H1 (cell line): ENCODE results near the gene MED13. TPM values are rescaled to one million over a fixed set of nuclear protein-coding genes. Genes with fewer than 3 reads are reported as not detected.
A peak's percentile ranks its signal among the peaks of the same experiment; 100 is the strongest.

Source experiments
- CTCF ChIA-PET: fragments of 300-600 bp; sonication (Branson Sonifier 250); formaldehyde crosslinking; loops from one replicate; lab custom pipeline; 2021; ENCODE audit not compliant: partially characterized antibody; lab: Charles Lee
- POLR2A ChIA-PET: fragments of 300-600 bp; sonication (Branson Sonifier 250); formaldehyde crosslinking; loops from one replicate; lab custom pipeline; 2021; ENCODE audit warnings: inconsistent platforms; ENCODE audit not compliant: partially characterized antibody; lab: Charles Lee
- DNase-seq, 2 experiments: peaks; one replicate each; pipeline versions ENCODE4 v3.0.0 to v3.0.0-alpha.2; 2010 to 2022; ENCODE audit warnings: low spot score in 2 of 2, low read depth in 1 of 2, mixed read lengths in 1 of 2
- FAIRE-seq: peaks from 2 replicates; lab custom pipeline; 2011; peaks lifted over from hg19 to GRCh38; lab: Jason Lieb, UNC
- H2AFZ ChIP-seq: 2 replicates; pipeline ENCODE4 v1.8.1; 2012; ENCODE audit warnings: low read length, inconsistent platforms
- H2AK5ac ChIP-seq: 2 replicates; pipeline ENCODE4 v1.6.1; 2013; ENCODE audit warnings: low read depth, low read length
- H2BK120ac ChIP-seq: replicated peaks from 2 replicates; pipeline ENCODE3; 2013; ENCODE audit warnings: low read depth, low read length, inconsistent platforms
- H2BK12ac ChIP-seq: 2 replicates; pipeline ENCODE4 v1.6.1; 2013; ENCODE audit warnings: low read depth, low read length
- H2BK15ac ChIP-seq: 2 replicates; pipeline ENCODE4 v1.6.1; 2013; ENCODE audit warnings: low read length
- H2BK20ac ChIP-seq: 2 replicates; pipeline ENCODE4 v1.6.1; 2013; ENCODE audit warnings: low read length
- H2BK5ac ChIP-seq: 2 replicates; pipeline ENCODE4 v1.6.1; 2013; ENCODE audit warnings: low read depth, low read length
- H3K14ac ChIP-seq: 2 replicates; pipeline ENCODE4 v1.6.1; 2013; ENCODE audit warnings: inconsistent platforms; ENCODE audit not compliant: insufficient read length
- H3K18ac ChIP-seq: 2 replicates; pipeline ENCODE4 v1.6.1; 2013; ENCODE audit warnings: low read length; ENCODE audit errors: extremely low read depth
- H3K23ac ChIP-seq: 2 replicates; pipeline ENCODE4 v1.6.1; 2013; ENCODE audit warnings: inconsistent platforms; ENCODE audit not compliant: insufficient read length
- H3K23me2 ChIP-seq: 2 replicates; pipeline ENCODE4 v1.6.1; 2013; ENCODE audit warnings: low read depth, low read length
- H3K27ac ChIP-seq: 2 replicates; pipeline ENCODE4 v1.6.1; 2011; ENCODE audit warnings: low read depth, low read length, inconsistent platforms
- H3K27me3 ChIP-seq, 4 experiments: replicated peaks in 1 of 4; 1 replicate in 1 of 4; 2 replicates in 3 of 4; pipeline versions ENCODE4 v1.6.1 to v1.8.1; 2011 to 2013; ENCODE audit warnings: low read length in 3 of 4, mild to moderate bottlenecking in 3 of 4, inconsistent platforms in 2 of 4, mixed read lengths in 2 of 4, moderate library complexity in 1 of 4; ENCODE audit not compliant: control insufficient read depth in 3 of 4, insufficient read depth in 3 of 4; ENCODE audit errors: extremely low read depth in 1 of 4
- H3K36me3 ChIP-seq, 4 experiments: 2 replicates each; pipeline versions ENCODE4 v1.6.1 to v1.8.1; 2011 to 2013; ENCODE audit warnings: mild to moderate bottlenecking in 4 of 4, low read length in 3 of 4, moderate library complexity in 2 of 4, control low read depth in 1 of 4, inconsistent platforms in 1 of 4; ENCODE audit not compliant: insufficient read depth in 4 of 4, control insufficient read depth in 2 of 4
- H3K4ac ChIP-seq: replicated peaks from 2 replicates; pipeline ENCODE3; 2013; ENCODE audit warnings: low read length, low read depth, mixed read lengths, inconsistent platforms; ENCODE audit not compliant: insufficient read length
- H3K4me1 ChIP-seq, 4 experiments: replicated peaks in 1 of 4; 1 replicate in 1 of 4; 2 replicates in 3 of 4; pipeline versions ENCODE4 v1.6.1 to v1.8.1; 2011 to 2013; ENCODE audit warnings: low read length in 3 of 4, inconsistent platforms in 2 of 4, mixed read lengths in 1 of 4; ENCODE audit not compliant: insufficient read depth in 4 of 4, control insufficient read depth in 3 of 4
- H3K4me2 ChIP-seq, 2 experiments: 2 replicates each; pipeline versions ENCODE4 v1.6.1 to v1.8.1; 2011 to 2013; ENCODE audit warnings: low read depth in 2 of 2, low read length in 2 of 2, control low read depth in 1 of 2, inconsistent platforms in 1 of 2, mild to moderate bottlenecking in 1 of 2; ENCODE audit not compliant: insufficient read depth in 1 of 2
- H3K4me3 ChIP-seq, 4 experiments: fragments of 200-600, 300-600 bp in 1 of 4; sonication (generic), shearing (Covaris generic), sonication (Bioruptor Twin) in 1 of 4; 2 replicates each; pipeline versions ENCODE4 v1.5.1 to v1.8.1; 2011 to 2016; ENCODE audit warnings: low read length in 4 of 4, low read depth in 3 of 4, control low read depth in 2 of 4, inconsistent platforms in 2 of 4, mild to moderate bottlenecking in 2 of 4, mixed read lengths in 1 of 4, moderate library complexity in 1 of 4; ENCODE audit not compliant: insufficient read depth in 2 of 4; ENCODE audit errors: extremely low read depth in 1 of 4
- H3K56ac ChIP-seq: replicated peaks from 2 replicates; pipeline ENCODE3; 2013; ENCODE audit warnings: low read depth, mild to moderate bottlenecking, mixed read lengths, low read length, inconsistent platforms; ENCODE audit not compliant: insufficient read length
- H3K79me1 ChIP-seq: 2 replicates; pipeline ENCODE4 v1.6.1; 2013; ENCODE audit warnings: low read depth, low read length, control low read depth
- H3K79me2 ChIP-seq, 2 experiments: 2 replicates each; pipeline versions ENCODE4 v1.6.1 to v1.8.1; 2012 to 2013; ENCODE audit warnings: low read length in 2 of 2, mild to moderate bottlenecking in 2 of 2, inconsistent platforms in 1 of 2; ENCODE audit not compliant: insufficient read depth in 2 of 2, control insufficient read depth in 1 of 2
- H3K9ac ChIP-seq, 4 experiments: replicated peaks in 1 of 4; 1 replicate in 1 of 4; 2 replicates in 3 of 4; pipeline versions ENCODE4 v1.6.1 to v1.8.1; 2011 to 2013; ENCODE audit warnings: low read depth in 3 of 4, low read length in 3 of 4, control low read depth in 2 of 4, mild to moderate bottlenecking in 2 of 4, moderate library complexity in 2 of 4, inconsistent platforms in 1 of 4; ENCODE audit errors: extremely low read depth in 1 of 4
- H3K9me3 ChIP-seq, 2 experiments: 2 replicates each; pipeline versions ENCODE4 v1.6.1 to v1.8.1; 2012 to 2013; ENCODE audit warnings: mild to moderate bottlenecking in 2 of 2, moderate library complexity in 2 of 2, control low read depth in 1 of 2, inconsistent platforms in 1 of 2, low read depth in 1 of 2, low read length in 1 of 2, mixed read lengths in 1 of 2; ENCODE audit not compliant: insufficient read depth in 2 of 2
- H4K20me1 ChIP-seq, 2 experiments: replicated peaks in 1 of 2; 2 replicates each; pipeline versions ENCODE3 to v1.8.1; 2011 to 2013; ENCODE audit warnings: inconsistent platforms in 2 of 2, low read length in 2 of 2, mild to moderate bottlenecking in 1 of 2; ENCODE audit not compliant: insufficient read depth in 2 of 2, control insufficient read depth in 1 of 2
- H4K5ac ChIP-seq: 2 replicates; pipeline ENCODE4 v1.6.1; 2013; ENCODE audit warnings: low read length, low read depth, mixed read lengths, inconsistent platforms; ENCODE audit not compliant: insufficient read length
- H4K8ac ChIP-seq: 2 replicates; pipeline ENCODE4 v1.8.0; 2013; ENCODE audit warnings: mild to moderate bottlenecking, moderate library complexity, low read length, inconsistent platforms; ENCODE audit not compliant: insufficient read depth; ENCODE audit errors: extremely low read depth
- H4K91ac ChIP-seq: replicated peaks from 2 replicates; pipeline ENCODE3; 2013; ENCODE audit warnings: low read length, mixed read lengths, inconsistent platforms; ENCODE audit not compliant: insufficient read length
- ASH2L ChIP-seq: fragments of 200-600, 300-600 bp; sonication (generic); IDR thresholded peaks from one replicate; pipeline ENCODE4 v1.7.1; 2017; ENCODE audit warnings: low read length
- BACH1 ChIP-seq: IDR thresholded peaks from 2 replicates; pipeline ENCODE4 v1.6.1; 2012; ENCODE audit warnings: low read length, improper control_type of control experiment
- HDAC2 ChIP-seq, 2 experiments: fragments of 300-600 bp in 1 of 2; sonication (generic) in 1 of 2; IDR thresholded peaks; 2 replicates each; pipeline ENCODE4 v1.6.1; 2011 to 2012; ENCODE audit warnings: low read depth in 2 of 2, low read length in 2 of 2, mild to moderate bottlenecking in 2 of 2, moderate library complexity in 2 of 2, borderline replicate concordance in 1 of 2, inconsistent platforms in 1 of 2
- NANOG ChIP-seq: IDR thresholded peaks from 2 replicates; pipeline ENCODE4 v1.6.1; 2011; ENCODE audit warnings: low read length, low read depth, mild to moderate bottlenecking, inconsistent platforms; ENCODE audit not compliant: insufficient read depth, poor library complexity, severe bottlenecking
- TCF12 ChIP-seq: IDR thresholded peaks from 2 replicates; pipeline ENCODE4 v1.6.1; 2011; ENCODE audit warnings: low read depth, mild to moderate bottlenecking, low read length
- ZNF274 ChIP-seq: IDR thresholded peaks from 2 replicates; pipeline ENCODE4 v1.7.0; 2012; ENCODE audit warnings: low read length, borderline replicate concordance; ENCODE audit errors: extremely low read depth
- polyA plus RNA-seq, 7 experiments: library from polyadenylated mRNA; depleted of rRNA in 3 of 7; stranded (reverse) in 5 of 7; unstranded in 2 of 7; fragments of >200 nt in 5 of 7; fragments of 200-250 nt in 2 of 7; gene quantifications; 1 replicate in 5 of 7; 2 replicates in 1 of 7; 4 replicates in 1 of 7; pipeline versions ENCODE4 v1.2.1 to v1.2.3, GENCODE V29; 2011 to 2013; ENCODE audit warnings: missing spikeins in 2 of 7, mixed read lengths in 2 of 7
- total RNA-seq: library from RNA; stranded (reverse); fragmentation: NEBNext Ultra II Directional; extraction: Animal tissue kit (Norgen Biotek cat#: 25700); gene quantifications from 2 replicates; pipeline ENCODE4 v1.2.1, GENCODE V29; 2021

Gene MED13
- total and polyA plus RNA-seq, 2 of the 8 experiments (the other 6 are each of a cell fraction or from before 2014, with no cell fraction given): 11.3 to 44.8 TPM

DNA sequence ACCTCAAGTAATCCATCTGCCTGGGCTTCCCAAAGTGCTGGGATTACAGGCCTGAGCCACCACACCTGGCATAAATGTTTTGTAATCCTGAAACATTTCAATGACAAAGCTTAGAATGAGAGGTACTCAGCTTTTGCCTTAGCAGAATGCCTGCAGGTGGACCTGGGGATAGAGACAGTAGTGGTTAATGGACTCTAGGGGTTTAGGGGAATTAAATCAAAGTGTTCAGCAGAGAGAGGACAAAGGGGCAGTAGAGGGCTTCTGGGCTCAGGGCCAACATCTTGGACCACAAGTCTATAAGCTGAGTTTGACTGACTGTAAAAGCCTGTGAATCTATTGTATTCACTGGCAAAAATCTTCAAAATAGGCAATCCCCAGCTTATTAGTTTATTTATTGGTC, 36.0 kb upstream of the MED13 start:
- Histone ChIP-seq H2BK15ac (no peak overlapping the region), H3K9ac (no peak overlapping the region), H2BK20ac (no peak overlapping the region), H3K56ac (no peak overlapping the region), H4K5ac (no peak overlapping the region), H2BK120ac (no peak overlapping the region), H3K18ac (no peak overlapping the region), H3K4me2 (no peak overlapping the region), H4K20me1 (no peaks in the 10 kb centered on the region), H3K36me3 (no peaks in the 10 kb centered on the region), H3K27ac (no peak overlapping the region), H3K23me2 (no peaks in the 10 kb centered on the region), H3K9me3 (no peaks in the 10 kb centered on the region), H3K79me2 (no peaks in the 10 kb centered on the region), H2BK12ac (no peak overlapping the region), H2BK5ac (no peak overlapping the region), H3K4ac (no peak overlapping the region), H3K4me1 (peaks cover 0 to 8% (median 0%) of the 10 kb centered on the region in 4 experiments; a peak in 2 of 7 replicates), H2AFZ (no peak overlapping the region), H3K14ac (no peak overlapping the region), H4K91ac (no peak overlapping the region), H3K23ac (no peak overlapping the region), H3K27me3 (no peaks in the 10 kb centered on the region), H3K4me3 (no peak overlapping the region), H4K8ac (no peak overlapping the region), H2AK5ac (no peak overlapping the region), H3K79me1 (no peaks in the 10 kb centered on the region)
- ChIA-PET CTCF (interaction anchor here (0.7 to 1.9 kb wide), 4 partner anchors 9 to 31 kb away, joined by 3 to 14 read pairs (median 3); no protein-coding TSS in a partner anchor), POLR2A (no interaction called here)
- FAIRE-seq: no peak
- DNase-seq: no peak
- peak; percentile 86 for TF ChIP-seq TCF12
- TF ChIP-seq HDAC2 (IDR thresholded peaks at IDR 0.05; ENCODE audit: borderline replicate concordance in 1 of 2, low read depth in 2 of 2, low read length in 2 of 2): no peak
- TF ChIP-seq ASH2L: no peak
- no peak for TF ChIP-seq BACH1
- TF ChIP-seq NANOG: peak; percentile 68
- no peak for TF ChIP-seq ZNF274
